Adrenal gland (tissue), 12 donors: ENCODE data around the gene IMP4. TPM values are rescaled to one million over a fixed set of nuclear protein-coding genes. Genes with fewer than 3 reads are reported as not detected.

Source experiments
- DNase-seq, 7 donors: peaks; one replicate each; pipeline ENCODE4 v3.0.0-alpha.2; 2019 to 2020
- H3K27ac ChIP-seq, 5 donors: fragments of 200-600 bp; sonication (generic) in 4 of 5; 1 replicate in 3 of 5; 2 replicates in 2 of 5; pipeline versions ENCODE4 v1.5.1 to v1.8.0; 2016 to 2020; ENCODE audit warnings: mild to moderate bottlenecking in 1 of 5
- H3K27me3 ChIP-seq: fragments of 200-600 bp; 2 replicates; pipeline ENCODE4 v1.8.0; 2021
- H3K36me3 ChIP-seq, 2 donors: fragments of 200-600 bp; replicated peaks in 1 of 2; 1 replicate in 1 of 2; 2 replicates in 1 of 2; pipeline versions ENCODE4 v1.5.1 to v1.8.0; 2018 to 2022
- H3K4me1 ChIP-seq, 2 donors: fragments of 200-600 bp; replicated peaks in 1 of 2; 1 replicate in 1 of 2; 2 replicates in 1 of 2; pipeline versions ENCODE4 v1.5.1 to v1.8.0; 2018 to 2021
- H3K4me3 ChIP-seq, 4 donors: fragments of 200-600 bp; sonication (generic) in 3 of 4; one replicate each; pipeline ENCODE4 v1.5.1; 2016 to 2018
- H3K9me3 ChIP-seq, 3 donors: fragments of 200-600 bp; sonication (generic) in 1 of 3; replicated peaks in 1 of 3; 1 replicate in 2 of 3; 2 replicates in 1 of 3; pipeline versions ENCODE4 v1.5.1 to v1.8.0; 2016 to 2021
- CTCF ChIP-seq, 6 experiments: fragments of 450-650 bp in 4 of 6; fragments of 200-600 bp in 2 of 6; sonication (generic) in 1 of 6; IDR thresholded peaks; 1 replicate in 5 of 6; 2 replicates in 1 of 6; pipeline versions ENCODE4 v1.5.1 to v1.8.0; 2016 to 2021; ENCODE audit warnings: antibody characterized with exemption in 6 of 6, mild to moderate bottlenecking in 2 of 6, moderate library complexity in 1 of 6
- POLR2A ChIP-seq, 2 donors: fragments of 450-650 bp; IDR thresholded peaks; one replicate each; pipeline ENCODE4 v1.6.1; 2017; ENCODE audit warnings: antibody characterized with exemption in 2 of 2, mild to moderate bottlenecking in 2 of 2, moderate library complexity in 1 of 2
- WGBS, 4 donors: extraction: QIAGEN DNeasy Blood & Tissue Kit in 2 of 4; methylation state at CpG; one replicate each; pipeline versions ENCODE4 v1.1.5 to v1.1.7; 2013 to 2017; 5-methylcytosine and 5-hydroxymethylcytosine counted together
- intact Hi-C, 2 donors: fragments of 100-400 bp; cut with DNase I; formaldehyde crosslinking; loops; one replicate each; pipeline versions ENCODE4 v1.14.1 to v1.15.0; 2022 to 2023
- polyA plus RNA-seq, 3 donors: library from polyadenylated mRNA; stranded (reverse); fragments of 200-250 nt in 2 of 3; fragments of 350-450 nt in 1 of 3; fragmentation: Illumina TruSeq in 1 of 3; extraction: RNeasy Lipid Tissue Mini Kit (QIAGEN cat#74804) in 1 of 3; gene quantifications; one replicate each; pipeline ENCODE4 v1.2.3, GENCODE V29; 2013 to 2014
- total RNA-seq, 9 donors: library from RNA; depleted of rRNA in 4 of 9; stranded (reverse); fragments of >200 nt in 4 of 9; fragments of 120-200 nt in 1 of 9; fragmentation: NEBNext Ultra II Directional in 1 of 9; extraction: Animal tissue kit (Norgen Biotek cat#: 25700) in 1 of 9; gene quantifications; one replicate each; pipeline versions ENCODE4 v1.1.0 to v1.2.4, GENCODE V29; 2013 to 2023
- donor health status: healthy with polysubstance abuse.
- donor health status: Bipolar disorder and iron deficiency.
- donor health status: DM: yes; HTN: yes; CAD: no.
- donor health status: DM: no; HTN: no; CAD: no.
- donor health status: DM: no; HTN: no; CAD: no.
- donor health status: DM: yes; HTN: yes; CAD: no.

IMP4 gene
- total and polyA plus RNA-seq, 12 donors = 55.8 to 141 (median 85.9) TPM

GRCh38 chr2:130302164-130302886 is 40.4 kb upstream of the IMP4 start:
- Histone ChIP-seq H3K27ac (no peak overlapping the region), H3K4me3 (no peak overlapping the region), H3K27me3 (no peaks in the 10 kb centered on the region), H3K4me1 (no peaks in the 10 kb centered on the region), H3K36me3 (no peaks in the 10 kb centered on the region), H3K9me3 (no peaks in the 10 kb centered on the region)
- intact Hi-C loops = no loop called here
- no peak for DNase-seq
- TF ChIP-seq CTCF (IDR thresholded peaks at IDR 0.05) (no peak), POLR2A (IDR thresholded peaks at IDR 0.05) (no peak)
- WGBS, 4 donors = 85 to 91% (median 88%) methylated on average over 10 to 12 of the region's 12 CpGs

- Histone ChIP-seq H3K4me3 (no peak overlapping the region), H3K36me3 (no peaks in the 10 kb centered on the region), H3K9me3 (no peaks in the 10 kb centered on the region), H3K27ac (no peak overlapping the region), H3K4me1 (no peaks in the 10 kb centered on the region), H3K27me3 (no peaks in the 10 kb centered on the region)
- no peak for TF ChIP-seq POLR2A (IDR thresholded peaks at IDR 0.05)
- no peak for TF ChIP-seq CTCF (IDR thresholded peaks at IDR 0.05)
- intact Hi-C loops = no loop called here
- DNase-seq = no peak
Observed at GRCh38 chr2:130303169-130303568, 39.5 kb upstream of the IMP4 start.

GRCh38 chr2:130304726-130305125 is 38.0 kb upstream of the IMP4 start:
- intact Hi-C loops = no loop called here
- H3K36me3 ChIP-seq = no peaks in the 10 kb centered on the region
- WGBS, 4 donors = 82 to 89% (median 85%) methylated on average over 3 of the region's 3 CpGs
- no peaks in the 10 kb centered on the region for H3K27me3 ChIP-seq
- no peak overlapping the region for H3K4me3 ChIP-seq
- no peaks in the 10 kb centered on the region for H3K4me1 ChIP-seq
- no peaks in the 10 kb centered on the region for H3K9me3 ChIP-seq
- DNase-seq = no peak
- no peak overlapping the region for H3K27ac ChIP-seq
- TF ChIP-seq CTCF (IDR thresholded peaks at IDR 0.05) (no peak), POLR2A (IDR thresholded peaks at IDR 0.05) (no peak)

GRCh38 chr2:130307850-130308249 is 34.8 kb upstream of the IMP4 start:
- WGBS, 4 donors = 89 to 92% (median 89%) methylated on average over 4 of the region's 4 CpGs
- H3K4me1 ChIP-seq = no peaks in the 10 kb centered on the region
- intact Hi-C loops = no loop called here

More at GRCh38 chr2:130307850-130308249, 34.8 kb upstream of the IMP4 start:
- Histone ChIP-seq H3K27me3 (no peaks in the 10 kb centered on the region), H3K36me3 (no peaks in the 10 kb centered on the region), H3K27ac (no peak overlapping the region), H3K4me3 (no peak overlapping the region), H3K9me3 (no peaks in the 10 kb centered on the region)
- DNase-seq = no peak
- TF ChIP-seq POLR2A (IDR thresholded peaks at IDR 0.05) = no peak
- no peak for TF ChIP-seq CTCF (IDR thresholded peaks at IDR 0.05)
